HEK293T (cell line): Measurements from ENCODE around the gene RAC2.

ENCODE experiments used
- CTCF ChIA-PET: fragments of 350-600 bp; formaldehyde crosslinking; extraction: SDS; loops from one replicate; lab custom pipeline; 2021; ENCODE audit warnings: antibody characterized with exemption, inconsistent platforms; lab: Yijun Ruan, JAX
- POLR2A ChIA-PET: fragments of 350-600 bp; formaldehyde crosslinking; extraction: SDS; loops from one replicate; lab custom pipeline; 2020; ENCODE audit warnings: antibody characterized with exemption, inconsistent platforms; lab: Yijun Ruan, JAX
- DNase-seq: peaks from one replicate; pipeline ENCODE4 v3.0.0; 2012; ENCODE audit warnings: mixed read lengths; ENCODE audit errors: extremely low spot score
- ARNT ChIP-seq: fragments of 450-650 bp; IDR thresholded peaks from 2 replicates; pipeline ENCODE4 v1.6.1; 2017; ENCODE audit warnings: mild to moderate bottlenecking
- BHLHE40 ChIP-seq: fragments of 450-650 bp; IDR thresholded peaks from 2 replicates; pipeline ENCODE4 v1.6.1; 2016; ENCODE audit warnings: mild to moderate bottlenecking, moderate library complexity, borderline replicate concordance
- CTBP1 ChIP-seq: fragments of 450-650 bp; IDR thresholded peaks from 2 replicates; pipeline ENCODE4 v1.6.1; 2016; ENCODE audit warnings: borderline replicate concordance
- ELF4 ChIP-seq: fragments of 450-650 bp; IDR thresholded peaks from 2 replicates; pipeline ENCODE4 v1.6.1; 2017; ENCODE audit warnings: antibody characterized with exemption
- FOXA1 ChIP-seq: fragments of 450-650 bp; IDR thresholded peaks from 2 replicates; pipeline ENCODE4 v1.6.1; 2016; ENCODE audit warnings: mild to moderate bottlenecking
- FOXK2 ChIP-seq: fragments of 450-650 bp; IDR thresholded peaks from 2 replicates; pipeline ENCODE4 v1.6.1; 2016; ENCODE audit warnings: mild to moderate bottlenecking
- FOXM1 ChIP-seq: fragments of 450-650 bp; IDR thresholded peaks from 2 replicates; pipeline ENCODE4 v1.6.1; 2017; ENCODE audit warnings: mild to moderate bottlenecking, borderline replicate concordance
- HDGF ChIP-seq: fragments of 450-650 bp; IDR thresholded peaks from 2 replicates; pipeline ENCODE4 v1.6.1; 2017; ENCODE audit warnings: antibody characterized with exemption, borderline replicate concordance
- L3MBTL2 ChIP-seq: fragments of 450-650 bp; conservative IDR thresholded peaks from 2 replicates; pipeline ENCODE4 v1.6.1; 2016; ENCODE audit warnings: mild to moderate bottlenecking
- LEF1 ChIP-seq: fragments of 450-650 bp; IDR thresholded peaks from 2 replicates; pipeline ENCODE4 v1.6.1; 2017; ENCODE audit warnings: mild to moderate bottlenecking, borderline replicate concordance
- NFRKB ChIP-seq: fragments of 450-650 bp; IDR thresholded peaks from 2 replicates; pipeline ENCODE4 v1.6.1; 2016; ENCODE audit warnings: mild to moderate bottlenecking, moderate library complexity
- SP1 ChIP-seq: fragments of 450-650 bp; IDR thresholded peaks from 2 replicates; pipeline ENCODE4 v1.6.1; 2017
- SUZ12 ChIP-seq: fragments of 450-650 bp; IDR thresholded peaks from 2 replicates; pipeline ENCODE4 v1.6.1; 2016; ENCODE audit warnings: mild to moderate bottlenecking
- TARDBP ChIP-seq: fragments of 450-650 bp; IDR thresholded peaks from 2 replicates; pipeline ENCODE4 v1.6.1; 2016
- ZNF384 ChIP-seq: fragments of 450-650 bp; IDR thresholded peaks from 2 replicates; pipeline ENCODE4 v1.6.1; 2016
- TF ChIP-seq, protein P1 (sequence below): fragments of 450-650 bp; IDR thresholded peaks from 2 replicates; pipeline ENCODE4 v1.6.1; 2016

Gene RAC2

DNA sequence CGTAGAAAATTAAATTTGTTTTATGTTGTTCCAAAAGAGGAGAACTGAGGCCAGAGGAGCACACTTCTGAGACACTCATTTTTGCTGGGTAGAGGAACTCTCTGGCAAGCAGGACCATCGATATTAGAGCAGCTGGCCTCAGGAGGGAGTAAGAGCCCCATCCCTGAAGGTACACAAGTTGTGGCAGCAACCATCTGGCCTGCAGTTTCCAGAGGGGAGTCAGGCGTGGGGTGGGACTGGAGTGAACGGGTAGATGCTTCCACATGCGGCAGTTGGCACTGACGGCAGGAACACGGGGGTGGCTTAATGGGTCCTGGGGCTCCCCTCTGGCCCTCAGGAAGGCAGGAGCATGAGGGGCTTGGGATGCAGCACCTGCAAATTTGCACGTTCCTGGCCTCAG is 18.6 kb downstream of the RAC2 start:
- no peak for DNase-seq
- TF ChIP-seq BHLHE40 (no peak), ZNF384 (no peak), FOXA1 (no peak), L3MBTL2 (no peak), HDGF (no peak), NFRKB (no peak), ELF4 (no peak), FOXK2 (no peak), TARDBP (no peak), LEF1 (no peak)
- TF ChIP-seq, protein P1, sequence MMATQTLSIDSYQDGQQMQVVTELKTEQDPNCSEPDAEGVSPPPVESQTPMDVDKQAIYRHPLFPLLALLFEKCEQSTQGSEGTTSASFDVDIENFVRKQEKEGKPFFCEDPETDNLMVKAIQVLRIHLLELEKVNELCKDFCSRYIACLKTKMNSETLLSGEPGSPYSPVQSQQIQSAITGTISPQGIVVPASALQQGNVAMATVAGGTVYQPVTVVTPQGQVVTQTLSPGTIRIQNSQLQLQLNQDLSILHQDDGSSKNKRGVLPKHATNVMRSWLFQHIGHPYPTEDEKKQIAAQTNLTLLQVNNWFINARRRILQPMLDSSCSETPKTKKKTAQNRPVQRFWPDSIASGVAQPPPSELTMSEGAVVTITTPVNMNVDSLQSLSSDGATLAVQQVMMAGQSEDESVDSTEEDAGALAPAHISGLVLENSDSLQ: no peak
- ChIA-PET CTCF (interaction anchor here (0.6 kb wide), 1 partner anchor 721 kb away, joined by 4 read pairs; no protein-coding TSS in a partner anchor), POLR2A (no interaction called here)

DNA sequence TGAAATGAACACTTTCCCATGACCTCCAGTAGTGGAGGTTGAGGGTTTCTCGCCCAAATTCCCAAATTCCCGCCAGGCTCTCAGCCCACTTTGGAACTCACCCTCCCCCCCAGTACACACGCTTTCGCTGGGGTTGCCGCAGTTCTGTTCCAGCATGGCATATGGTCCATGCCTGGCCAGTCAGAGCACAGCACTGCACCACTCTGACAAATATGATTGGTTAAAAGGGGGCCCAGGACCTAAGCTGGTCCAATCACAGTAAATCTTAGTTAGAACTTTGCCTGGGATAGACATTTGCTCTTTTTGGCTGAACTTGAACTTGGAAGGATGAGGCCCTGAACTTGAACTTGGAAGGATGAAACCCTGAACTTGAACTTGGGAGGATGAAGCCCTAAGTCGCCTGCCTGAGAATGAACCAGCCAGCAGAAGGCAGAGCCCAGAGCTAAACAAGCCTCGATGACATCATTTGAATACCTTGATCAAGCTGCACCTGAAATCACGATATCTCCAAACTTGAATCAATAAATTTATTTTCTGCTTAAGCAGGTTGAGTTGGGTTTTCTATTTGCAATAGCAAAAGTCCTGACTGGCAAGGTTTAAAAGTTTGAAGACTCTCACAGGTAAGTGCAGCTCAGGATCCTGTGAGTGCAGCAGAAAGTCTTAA is 19.2 kb downstream of the RAC2 start:
- TF ChIP-seq SP1 (no peak), SUZ12 (no peak), BHLHE40 (no peak), LEF1 (no peak), HDGF (no peak), FOXA1 (no peak), NFRKB (no peak), ELF4 (no peak), ARNT (no peak), FOXK2 (no peak), L3MBTL2 (no peak), TARDBP (no peak), FOXM1 (no peak), CTBP1 (no peak), ZNF384 (no peak)
- TF ChIP-seq, protein P1: no peak
- CTCF ChIA-PET: interaction anchor here (0.6 kb wide), 1 partner anchor 721 kb away, joined by 4 read pairs; no protein-coding TSS in a partner anchor

DNA sequence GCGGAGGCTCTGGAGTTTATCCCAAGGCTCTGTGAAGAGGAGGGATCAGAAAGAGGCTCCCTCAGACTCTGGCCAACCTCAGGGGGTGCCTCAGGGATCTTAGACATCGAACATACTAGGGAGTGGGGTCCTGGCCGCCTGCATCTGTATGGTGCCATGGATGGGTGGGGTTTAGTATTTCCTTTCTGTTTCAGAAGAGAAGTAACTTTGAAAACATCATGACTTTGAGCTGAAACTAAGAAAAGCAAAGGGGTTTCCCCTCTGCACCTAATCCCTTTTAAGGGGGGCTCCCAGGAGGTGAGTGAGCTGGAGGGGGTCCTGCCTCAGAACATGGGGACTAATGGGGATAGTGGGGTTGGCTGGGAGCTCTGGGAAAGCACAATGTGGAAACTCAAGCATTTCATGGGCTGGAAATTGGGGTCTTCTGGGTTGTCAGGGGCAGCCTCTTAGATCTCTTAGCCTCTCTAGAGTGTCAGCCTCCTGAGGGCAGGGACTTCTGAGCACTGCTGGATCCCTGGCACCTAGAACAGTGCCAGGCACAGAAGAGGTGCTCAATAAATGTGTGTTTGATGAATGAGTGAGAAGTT is 20.0 kb downstream of the RAC2 start:
- POLR2A ChIA-PET: no interaction called here
- DNase-seq: no peak
- CTCF ChIA-PET: no interaction called here
- TF ChIP-seq HDGF (no peak), FOXK2 (no peak), BHLHE40 (no peak), SP1 (no peak), FOXM1 (no peak), ELF4 (no peak), ZNF384 (no peak), LEF1 (no peak), ARNT (no peak), L3MBTL2 (no peak), NFRKB (no peak), CTBP1 (no peak), SUZ12 (no peak), FOXA1 (no peak), TARDBP (no peak)
- TF ChIP-seq, protein P1: no peak

More for the DNA sequence above, 19.2 kb downstream of the RAC2 start:
- POLR2A ChIA-PET: no interaction called here
- DNase-seq: no peak

DNA sequence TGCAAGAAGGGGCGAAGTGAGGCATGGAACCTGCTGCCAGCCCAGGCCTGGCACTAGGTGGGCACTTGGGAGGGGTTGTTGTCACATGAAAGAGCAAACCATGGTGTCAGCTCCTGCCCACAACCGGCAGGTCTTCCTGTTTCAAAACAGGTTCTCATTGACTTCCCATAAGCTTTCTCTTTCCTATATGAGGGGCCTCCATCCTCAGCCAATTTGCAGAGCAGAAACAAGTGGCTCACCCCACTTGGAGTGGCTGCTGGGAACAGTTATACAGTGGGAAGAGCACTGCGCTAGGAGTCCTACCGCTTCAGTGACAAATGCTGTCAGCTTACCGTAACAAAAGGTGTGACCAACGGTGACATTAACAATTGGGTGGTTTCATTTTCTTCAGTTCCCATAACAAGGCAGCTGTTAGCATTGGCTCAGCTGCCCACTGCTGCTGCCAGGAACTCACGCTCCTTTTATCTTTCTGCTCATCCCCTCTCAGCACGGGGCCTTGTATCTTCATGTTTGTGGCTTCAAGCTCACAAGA is 21.6 kb downstream of the RAC2 start:
- DNase-seq: no peak
- TF ChIP-seq CTBP1: no peak
- TF ChIP-seq, protein P1: no peak
- TF ChIP-seq BHLHE40: no peak
- no peak for TF ChIP-seq FOXM1
- TF ChIP-seq SUZ12: no peak
- no peak for TF ChIP-seq ARNT
- no peak for TF ChIP-seq TARDBP
- no peak for TF ChIP-seq HDGF
- TF ChIP-seq L3MBTL2: no peak
- TF ChIP-seq LEF1: no peak
- no peak for TF ChIP-seq FOXK2
- TF ChIP-seq NFRKB: no peak
- no peak for TF ChIP-seq FOXA1
- TF ChIP-seq ZNF384: no peak
- TF ChIP-seq SP1: no peak
- no peak for TF ChIP-seq ELF4
- ChIA-PET POLR2A (no interaction called here), CTCF (interaction anchor here (0.9 kb wide), 1 partner anchor 458 kb away, joined by 4 read pairs; no protein-coding TSS in a partner anchor)
